GM19035 (cell line): ENCODE data around the gene OPCML.
A peak's percentile ranks its signal among the peaks of the same experiment; 100 is the strongest.

Experiments
- ATAC-seq: cut with Tn5 transposase; IDR thresholded peaks from one replicate; pipeline ENCODE4 v1.9.1; 2021; ENCODE audit not compliant: unreplicated experiment

OPCML gene

DNA sequence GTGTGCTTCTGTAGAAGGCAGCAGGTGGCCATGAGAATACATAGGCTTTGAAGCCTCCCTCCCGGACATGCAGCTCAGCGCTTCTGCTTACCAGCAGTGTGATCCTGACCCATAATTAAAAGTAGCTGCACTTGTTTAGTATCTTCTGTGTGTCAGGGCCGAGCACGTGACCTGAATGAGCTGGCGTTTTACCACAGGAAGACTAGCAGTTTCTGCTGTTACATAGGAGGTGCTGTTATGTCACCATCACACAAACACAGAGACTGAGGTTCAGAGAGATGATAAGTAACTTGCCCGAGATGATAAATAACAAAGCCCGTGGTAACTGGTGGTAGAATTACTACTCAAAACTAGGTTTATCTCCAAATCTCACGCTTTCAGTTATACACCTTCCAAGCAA lies 329.5 kb downstream of the OPCML start:
- no peak for ATAC-seq

DNA sequence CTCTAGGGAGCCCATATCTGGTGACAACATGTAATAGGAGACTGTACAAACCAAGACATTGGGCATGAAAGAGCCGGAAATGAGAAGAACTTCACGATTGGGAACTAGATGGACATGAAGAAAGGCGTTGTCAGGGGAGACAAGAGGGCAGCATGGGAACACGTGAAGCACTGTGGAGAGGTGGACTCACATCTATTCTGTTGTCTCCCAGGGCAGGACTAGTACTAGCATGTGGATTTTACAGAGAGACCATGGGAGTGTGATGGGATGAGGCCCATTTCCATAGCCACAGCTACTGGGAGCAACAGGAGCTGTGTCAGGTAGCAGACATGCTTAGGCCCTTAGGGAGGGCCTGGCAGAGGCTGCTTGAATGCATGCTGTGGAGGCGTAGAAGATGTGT lies 333.9 kb downstream of the OPCML start:
- ATAC-seq = no peak

DNA sequence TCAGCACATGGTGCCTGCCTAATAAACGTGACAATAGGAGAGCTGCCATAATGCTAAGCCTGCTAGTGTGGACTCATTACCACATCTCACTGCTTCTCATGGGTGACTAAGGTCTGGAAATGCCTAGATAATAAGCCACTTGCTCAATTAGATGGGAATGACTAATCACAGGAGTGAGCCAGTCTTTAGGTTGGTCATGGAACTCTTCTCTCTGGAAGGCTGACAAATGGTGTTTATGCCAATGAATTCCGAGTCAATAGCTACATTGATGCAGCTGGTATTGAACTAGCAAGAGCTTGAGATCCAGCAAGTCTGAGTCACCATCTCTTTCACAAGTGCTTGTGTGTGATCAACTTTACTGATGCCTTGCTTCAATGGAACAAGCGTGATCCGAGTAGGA lies 334.9 kb downstream of the OPCML start:
- ATAC-seq = no peak

DNA sequence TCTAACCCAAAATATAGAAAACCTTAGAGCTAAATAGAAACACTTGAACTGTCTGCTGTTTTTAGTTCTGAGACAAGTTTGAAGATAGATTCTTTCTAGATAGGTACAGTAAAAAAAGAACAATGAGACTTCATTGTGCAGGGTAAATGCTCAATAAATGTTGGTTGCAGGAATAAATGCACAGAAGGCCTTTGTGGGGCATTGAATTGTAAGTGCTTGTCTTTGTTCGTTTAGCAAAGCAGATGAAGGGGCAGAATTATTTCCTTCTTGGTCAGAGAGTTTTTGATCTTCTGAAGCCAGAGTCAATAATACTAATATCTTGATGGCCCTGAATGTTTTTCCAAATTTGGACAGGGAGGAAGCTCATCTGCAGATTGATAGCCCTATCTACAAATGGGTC lies 340.4 kb downstream of the OPCML start:
- ATAC-seq = no peak

DNA sequence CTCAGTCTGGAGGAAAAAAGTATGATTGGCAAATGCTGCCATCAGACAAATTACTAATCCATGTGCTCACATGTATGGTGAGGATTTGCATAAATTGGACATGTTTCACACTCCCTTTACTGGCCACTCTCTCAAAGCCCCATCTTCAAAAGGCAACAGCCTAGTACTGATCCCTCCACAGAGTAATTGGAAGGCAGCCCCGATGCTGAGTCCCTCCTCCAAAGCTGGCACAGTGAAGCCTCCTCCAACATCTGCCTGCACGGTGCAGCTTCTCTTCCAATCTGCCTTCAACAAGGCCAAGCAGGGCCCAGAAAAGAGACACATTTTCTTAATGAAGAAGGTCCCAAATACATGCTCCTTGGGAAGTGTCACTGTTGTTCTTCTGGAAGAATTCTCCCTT lies 350.6 kb downstream of the OPCML start:
- no peak for ATAC-seq

DNA sequence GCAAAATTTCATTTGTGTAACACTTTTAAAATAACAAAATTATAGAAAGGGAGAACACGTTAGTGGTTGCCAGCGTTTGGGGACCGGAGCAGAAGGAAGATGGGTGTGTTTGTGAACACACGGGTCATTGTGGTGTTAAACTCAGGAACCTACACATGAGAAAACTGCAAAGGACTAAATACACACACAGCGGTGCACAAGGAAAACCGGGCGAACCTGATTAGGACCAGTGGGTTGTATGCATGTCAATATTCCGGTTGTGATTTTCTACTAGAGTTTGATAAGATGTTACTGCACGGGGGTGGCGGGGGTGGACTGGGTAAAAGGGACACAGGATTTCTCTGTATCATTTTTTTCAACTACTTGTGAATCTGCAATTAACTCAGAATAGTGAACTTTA lies 351.2 kb downstream of the OPCML start:
- no peak for ATAC-seq

DNA sequence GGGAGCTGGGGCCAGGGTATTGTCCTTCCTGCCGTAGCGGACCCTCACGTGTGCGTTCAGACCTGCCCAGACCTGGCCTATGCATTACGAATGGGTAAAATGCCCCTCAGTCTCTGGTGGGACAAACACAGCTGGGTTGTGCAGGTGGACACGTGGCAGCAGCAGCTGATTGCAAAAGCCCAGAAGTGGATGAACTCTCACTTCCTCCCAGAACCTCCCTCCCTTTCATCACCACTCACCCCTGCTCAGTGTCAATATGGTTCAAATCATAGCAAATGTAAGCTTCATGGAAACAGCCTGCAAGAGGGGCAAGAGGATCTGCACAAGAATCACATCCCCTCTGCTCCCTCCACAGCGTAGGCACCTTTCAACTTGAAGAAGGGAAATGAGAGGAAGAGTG lies 352.1 kb downstream of the OPCML start:
- no peak for ATAC-seq

DNA sequence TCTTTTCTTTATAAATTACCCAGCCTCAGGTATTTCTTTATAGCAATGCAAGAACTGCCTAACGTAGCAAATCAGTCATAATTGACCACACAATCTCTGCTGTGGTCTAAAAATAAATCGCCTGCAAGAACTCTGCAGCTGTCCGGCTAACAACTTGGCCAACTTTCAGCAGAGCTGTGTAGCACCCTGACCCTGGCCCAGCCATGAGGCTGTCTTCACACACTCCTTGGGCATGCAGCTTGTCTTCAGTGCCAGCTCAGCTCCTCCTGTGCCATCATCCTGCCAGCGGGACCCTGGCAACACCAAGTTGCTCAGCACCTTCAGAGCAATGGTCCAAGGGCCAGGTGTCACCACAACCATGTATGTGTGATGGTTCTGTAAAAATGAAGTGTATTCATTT lies 355.6 kb downstream of the OPCML start:
- no peak for ATAC-seq

DNA sequence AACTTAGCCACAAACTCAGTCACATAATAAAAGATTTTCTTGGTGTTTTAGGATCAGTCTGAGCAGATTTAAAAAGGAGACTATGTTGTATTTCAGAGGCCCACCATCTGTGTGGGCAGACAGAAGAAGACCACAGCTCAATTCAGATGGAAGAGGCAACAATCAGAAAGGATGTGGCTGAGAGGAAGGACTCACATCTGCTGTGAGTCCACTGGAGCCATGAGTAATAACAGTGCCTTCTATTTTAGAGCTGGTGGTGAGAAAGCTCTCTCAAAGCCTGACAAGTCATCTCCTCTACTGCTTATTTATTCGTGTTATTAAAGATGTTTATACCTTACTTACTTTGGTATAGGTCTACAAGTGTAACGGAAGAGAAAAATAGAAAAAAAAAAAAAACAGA lies 357.2 kb downstream of the OPCML start:
- ATAC-seq = peak; percentile 87

DNA sequence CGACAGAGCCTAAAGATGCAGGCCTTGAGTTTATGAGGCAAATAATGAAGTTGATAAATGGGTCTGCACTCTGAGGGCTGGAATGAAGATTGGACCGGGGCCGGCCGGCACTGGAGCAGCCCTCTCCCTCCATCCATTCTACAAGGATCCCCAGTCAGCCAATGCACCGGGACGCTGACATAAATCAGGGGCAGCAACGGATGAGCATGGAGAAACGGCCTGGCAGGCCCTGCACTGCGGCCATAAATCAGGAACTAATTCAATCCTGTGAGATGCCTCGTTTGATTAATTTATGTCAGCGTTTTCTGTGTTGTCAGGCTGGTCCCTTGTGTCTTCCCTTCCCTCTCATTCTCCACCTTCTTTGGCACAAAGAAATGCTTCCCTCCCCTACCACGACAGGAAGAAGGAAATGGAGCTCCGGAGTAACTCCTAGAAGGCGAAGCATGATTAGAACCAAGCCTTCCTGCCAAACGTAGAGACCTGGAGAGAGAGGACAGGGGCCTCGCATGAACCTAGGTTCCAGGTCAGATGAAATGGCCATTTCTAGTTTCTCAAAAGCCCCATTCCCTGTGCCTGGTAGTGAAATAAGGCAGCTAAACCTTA lies 358.4 kb downstream of the OPCML start:
- no peak for ATAC-seq

DNA sequence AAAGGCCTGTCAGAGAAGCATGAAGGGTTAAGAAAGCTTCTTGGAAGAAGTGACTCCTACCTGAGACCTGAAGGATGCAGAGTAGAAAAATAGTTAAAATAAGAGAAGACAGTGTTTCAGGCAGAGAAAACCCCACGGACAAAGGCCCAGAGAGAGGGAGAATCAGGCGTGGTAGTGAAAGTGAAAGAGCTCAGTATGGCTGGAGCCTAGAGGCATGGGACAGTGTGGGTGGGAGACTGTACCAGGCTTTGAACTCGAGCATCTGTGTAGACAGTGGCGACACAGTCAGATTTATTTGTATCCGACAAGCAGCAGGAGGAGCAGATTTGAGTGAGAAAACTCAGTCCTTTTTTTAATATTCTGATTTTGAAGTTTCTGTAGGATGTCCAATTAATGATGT lies 360.0 kb downstream of the OPCML start:
- no peak for ATAC-seq

DNA sequence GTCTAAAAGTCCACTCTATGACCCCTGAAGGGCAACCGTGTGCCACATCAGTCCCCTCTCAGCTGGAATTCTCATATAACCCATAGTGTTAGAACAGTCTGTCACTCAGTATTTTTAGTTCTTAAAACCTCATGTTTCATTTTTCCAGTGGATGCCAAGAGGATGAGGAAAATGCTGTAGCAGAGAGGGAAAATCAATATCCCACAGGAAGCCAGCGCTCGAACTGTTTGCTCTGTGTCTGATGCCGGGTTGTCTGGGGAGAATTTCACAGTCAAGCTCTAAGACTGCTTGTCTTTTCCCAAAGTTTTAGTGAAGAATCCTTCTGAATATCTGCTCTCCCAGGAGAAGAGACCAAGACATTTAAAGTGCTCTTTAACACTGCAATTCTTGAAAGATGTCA lies 360.9 kb downstream of the OPCML start:
- ATAC-seq = no peak

DNA sequence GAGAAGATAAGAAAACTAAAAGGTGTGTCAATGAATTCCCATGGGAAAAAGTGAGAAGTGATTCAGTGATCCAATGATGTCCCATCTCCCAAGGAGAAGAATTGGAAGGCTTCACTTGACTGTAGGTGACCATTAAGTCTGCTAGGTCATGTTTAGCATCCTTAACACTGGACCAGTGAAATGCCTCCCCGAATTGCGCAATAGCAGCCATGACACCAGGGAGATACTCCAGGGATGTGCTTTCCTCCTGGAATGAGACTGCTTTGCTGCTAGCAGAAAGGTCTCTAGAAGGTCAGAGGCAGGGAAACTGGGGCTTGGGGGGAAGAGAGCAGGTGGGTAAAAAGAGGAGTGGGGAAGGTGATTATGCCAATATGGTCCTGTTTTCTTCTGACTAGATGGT lies 364.3 kb downstream of the OPCML start:
- no peak for ATAC-seq

DNA sequence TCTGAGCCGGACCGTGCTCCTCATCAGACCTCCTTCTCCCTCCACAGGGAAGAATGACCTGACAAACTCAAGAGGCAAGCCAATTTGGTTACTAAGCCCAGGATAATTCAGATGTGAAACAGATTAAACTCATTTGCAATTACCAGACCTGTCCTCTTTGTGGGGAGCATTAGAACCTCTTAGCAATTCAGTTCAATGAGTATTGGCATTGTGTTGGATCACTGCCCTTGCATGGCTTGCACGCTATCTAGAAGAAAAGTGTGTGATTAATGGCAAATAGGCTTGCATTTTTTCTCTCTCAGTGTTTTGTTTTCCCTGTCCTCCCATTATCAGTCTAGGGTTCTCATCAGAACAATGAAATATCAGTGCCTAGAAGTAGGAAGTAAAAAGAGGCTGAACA lies 365.6 kb downstream of the OPCML start:
- ATAC-seq = no peak

DNA sequence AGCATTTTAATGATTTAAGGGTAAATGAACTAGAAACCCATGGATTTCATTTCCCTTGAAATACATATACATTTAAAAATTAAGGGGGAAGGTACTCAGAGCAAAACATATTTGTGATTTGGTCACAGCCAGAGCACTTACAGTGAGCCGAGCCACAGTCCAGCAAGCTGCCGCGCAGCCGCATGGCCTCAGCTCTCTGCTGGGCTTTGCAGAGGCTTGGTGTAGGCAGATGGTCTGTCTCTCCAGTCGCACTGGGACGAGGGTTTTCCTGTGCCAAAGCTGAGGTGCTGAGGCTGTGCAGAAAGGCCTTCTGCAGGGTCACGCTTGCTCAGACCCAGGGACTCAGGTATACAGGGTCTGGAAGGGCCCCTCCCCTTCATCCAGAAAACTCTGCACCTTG lies 367.3 kb downstream of the OPCML start:
- ATAC-seq = no peak

DNA sequence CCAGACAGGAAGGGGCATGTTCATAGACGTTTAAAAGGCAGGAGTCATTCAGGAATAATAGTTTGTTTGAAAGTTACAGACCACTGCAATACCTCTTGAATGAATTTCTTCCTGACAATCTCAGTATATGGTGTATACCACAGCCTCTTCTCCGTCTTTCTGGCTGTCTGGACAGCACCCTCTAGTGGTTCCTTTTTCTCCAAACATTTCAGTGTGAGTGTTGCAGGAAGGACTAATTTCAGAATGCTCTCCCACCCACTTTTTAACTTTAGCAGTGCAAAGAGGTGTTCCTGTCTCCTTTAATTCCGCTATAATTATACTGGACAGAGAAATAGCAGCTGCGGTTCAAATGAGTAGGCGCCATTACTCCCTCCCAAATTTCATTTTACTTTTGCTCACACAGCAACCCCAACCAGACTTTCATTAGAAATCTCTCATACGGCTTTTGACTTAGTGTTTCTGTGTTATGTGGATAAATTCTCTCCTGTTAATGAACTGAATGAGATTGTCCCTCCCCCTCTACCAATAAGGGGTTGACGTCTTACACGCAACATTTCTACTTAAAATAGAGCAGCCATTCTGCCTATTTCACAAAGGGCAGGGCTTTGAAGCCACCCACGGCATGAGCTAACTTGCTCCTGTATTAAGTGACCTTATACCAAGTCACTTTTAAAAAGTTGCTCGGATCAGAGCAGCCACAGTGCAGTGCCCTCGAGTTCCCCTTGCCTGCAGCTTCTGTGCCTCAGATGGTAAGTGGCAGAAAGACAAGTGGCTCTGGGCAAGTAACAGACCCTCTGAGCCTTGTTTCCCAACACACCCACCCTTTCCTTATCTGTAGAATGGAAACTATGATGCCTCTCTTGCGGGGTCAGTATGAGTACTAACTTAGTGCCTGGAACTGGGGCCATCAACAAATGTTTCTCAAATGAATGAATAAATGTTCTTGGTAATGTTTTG lies 368.6 kb downstream of the OPCML start:
- no peak for ATAC-seq

DNA sequence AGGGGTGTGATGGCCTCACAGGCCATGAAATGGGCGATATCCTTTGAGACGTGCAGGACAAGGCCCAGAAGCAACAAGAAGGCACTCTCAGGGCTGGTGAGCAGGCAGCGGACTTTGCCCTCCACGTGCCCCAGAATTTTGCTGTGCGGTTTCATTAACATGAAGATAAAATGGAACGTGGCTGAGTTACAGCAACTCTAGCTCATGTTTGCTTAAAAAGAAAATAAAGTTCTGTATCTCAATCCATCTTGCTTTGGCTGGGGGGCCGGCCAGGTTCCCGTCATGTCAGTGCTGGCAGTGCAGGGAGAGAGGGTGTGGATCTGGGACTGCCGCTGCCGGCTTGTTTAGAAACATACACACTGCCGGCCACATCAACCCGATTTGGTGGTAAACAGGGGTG lies 370.1 kb downstream of the OPCML start:
- no peak for ATAC-seq

DNA sequence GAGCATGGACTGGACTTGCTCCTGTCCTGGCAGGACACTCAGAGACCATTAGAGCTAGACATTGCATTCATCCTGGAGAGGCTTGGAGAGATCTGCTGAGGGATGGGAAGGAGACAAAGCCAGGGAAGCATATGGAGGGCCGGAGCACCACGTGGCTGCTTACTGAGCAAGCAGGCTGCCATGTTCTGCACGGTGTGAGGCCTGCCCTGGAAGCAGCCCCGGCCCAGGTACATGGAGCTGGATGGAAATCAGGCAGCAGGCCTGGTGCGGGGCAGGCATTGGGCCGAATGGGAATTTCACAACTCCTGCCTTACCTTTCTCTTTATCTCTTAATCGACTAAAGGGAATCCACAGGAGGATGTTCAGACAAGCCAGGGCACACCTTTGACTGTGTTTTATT lies 371.5 kb downstream of the OPCML start:
- no peak for ATAC-seq

DNA sequence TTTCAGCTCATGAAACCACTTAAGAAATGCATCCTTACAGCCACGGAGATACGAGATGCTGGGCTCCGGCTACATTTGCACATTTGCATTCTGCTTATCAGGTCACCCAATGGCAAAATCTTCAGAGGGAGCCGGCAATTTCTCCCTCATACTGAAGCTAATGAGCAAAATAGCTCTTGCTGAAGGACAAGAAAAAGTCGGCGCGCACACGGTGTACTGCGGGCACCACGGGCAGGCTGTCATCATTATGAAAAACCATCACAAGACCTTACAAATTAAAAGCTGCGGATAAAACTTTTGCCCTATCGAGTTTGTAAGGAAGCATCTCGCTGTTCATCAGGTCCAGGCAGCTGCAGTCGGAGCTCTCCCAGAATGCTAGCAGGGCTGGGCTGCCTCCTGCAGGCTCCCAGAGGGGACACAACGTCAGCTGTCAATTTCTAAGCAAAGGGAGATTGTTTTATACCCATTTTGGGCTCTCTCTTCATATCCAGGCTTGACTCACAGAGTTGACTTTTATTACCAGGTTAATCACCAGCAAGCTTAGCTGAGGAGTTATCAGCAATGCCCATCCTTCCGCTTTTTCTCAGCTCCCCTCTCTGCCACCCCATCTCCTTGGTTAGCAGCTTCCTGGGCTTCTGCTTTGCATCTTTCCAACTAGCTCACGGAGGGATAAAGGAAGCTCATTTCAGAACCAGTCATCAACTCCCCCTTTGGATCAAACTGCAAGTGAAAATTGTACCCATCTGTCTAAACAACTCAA lies 375.1 kb downstream of the OPCML start:
- no peak for ATAC-seq

DNA sequence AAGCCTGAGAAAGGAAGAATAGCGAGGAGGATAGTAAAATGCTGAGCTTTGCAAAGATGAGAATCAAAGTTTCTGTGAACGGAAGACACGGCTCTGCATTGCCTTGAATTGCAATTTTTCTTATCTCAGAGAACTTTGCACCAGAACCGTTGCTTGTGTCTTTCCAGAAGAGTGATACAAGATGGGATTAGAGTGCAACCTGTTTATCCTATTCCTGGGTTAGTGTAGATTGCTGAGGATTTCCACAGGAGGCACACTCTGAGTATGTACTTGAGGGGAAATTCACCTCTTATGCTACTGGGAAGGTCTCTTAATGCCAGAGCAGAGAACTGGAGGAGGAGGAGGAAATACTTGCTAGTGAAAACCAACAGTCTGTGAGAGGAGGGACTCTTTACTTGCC lies 377.5 kb downstream of the OPCML start:
- ATAC-seq = no peak

DNA sequence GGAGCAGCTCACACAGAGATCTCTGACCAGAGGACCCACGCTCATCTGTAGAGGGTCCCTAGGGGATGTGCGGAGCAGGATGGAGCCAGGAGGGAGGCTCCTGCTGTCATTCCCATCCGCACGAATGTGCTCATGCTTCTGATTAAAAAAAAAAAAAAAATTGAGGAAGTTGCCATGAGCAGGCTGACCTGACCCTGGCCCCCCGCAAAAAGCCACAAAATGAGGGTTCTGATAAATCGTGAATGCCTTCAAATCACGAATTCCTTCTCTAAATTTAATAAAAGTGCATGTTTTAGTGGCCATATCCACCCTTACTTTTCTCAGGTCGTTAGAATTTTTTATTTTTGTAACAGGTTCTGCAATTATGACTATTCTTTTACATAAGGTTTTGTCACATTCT lies 378.2 kb downstream of the OPCML start:
- ATAC-seq = no peak

DNA sequence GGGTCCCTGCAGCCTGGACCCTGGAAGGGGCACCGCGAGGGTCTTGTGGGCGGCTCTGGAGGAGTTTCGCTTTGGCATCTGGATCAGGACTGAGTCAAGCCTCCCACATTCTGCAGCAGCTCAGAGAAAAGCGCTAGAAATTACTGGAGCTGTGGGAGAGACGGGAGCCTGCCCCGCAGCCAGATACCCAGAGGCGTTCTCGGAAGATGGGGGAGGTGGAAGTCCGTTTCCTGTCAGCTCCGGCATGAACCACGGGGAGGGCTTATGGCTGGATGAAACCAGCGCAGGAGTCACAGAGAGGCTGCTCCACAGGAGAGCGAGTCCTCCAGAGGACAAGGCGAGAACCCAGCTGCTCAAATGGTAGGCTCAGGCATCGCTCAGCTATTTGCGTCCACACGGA lies 379.3 kb downstream of the OPCML start:
- no peak for ATAC-seq
